Measurements from ENCODE around the gene NR0B2. TPM values are rescaled to one million over a fixed set of nuclear protein-coding genes. Genes with fewer than 3 reads are reported as not detected.
"Not testable (repeated sequence)": the region's sequence is repeated elsewhere in the genome, so short reads cannot be mapped to it uniquely, and the experiment has no call there.

NR0B2 gene
- polyA plus RNA-seq, 1 donor from 2014 or later = not detected

GRCh38 chr1:26882696-26883463 lies 30.9 kb downstream of the NR0B2 start:
- Histone ChIP-seq H3K79me2 (replicated peaks; ENCODE audit: insufficient read depth, low read length) (no peaks in the 10 kb centered on the region), H3K27me3 (ENCODE audit: insufficient read depth, low read depth, low read length) (no peaks in the 10 kb centered on the region), H3K4me3 (ENCODE audit: low read length) (no peak overlapping the region), H4K20me1 (ENCODE audit: insufficient read depth) (no peaks in the 10 kb centered on the region), H3K27ac (ENCODE audit: low read length) (no peak overlapping the region), H3K36me3 (ENCODE audit: insufficient read depth, low read length) (no peaks in the 10 kb centered on the region), H3K4me2 (ENCODE audit: low read length) (no peak overlapping the region), H3K9me2 (ENCODE audit: insufficient read depth, low read length) (no peaks in the 10 kb centered on the region), H2AFZ (ENCODE audit: low read depth, low read length) (no peak overlapping the region), H3K9ac (ENCODE audit: low read length) (no peak overlapping the region), H3F3A (ENCODE audit: insufficient read depth, low read length, poor library complexity, severe bottlenecking) (no peaks in the 10 kb centered on the region), H3K9me3 (ENCODE audit: low read length) (no peaks in the 10 kb centered on the region)
- TF ChIP-seq EP300 (conservative IDR thresholded peaks at IDR 0.05; ENCODE audit: poor library complexity, severe bottlenecking) = no peak
- TF ChIP-seq MXI1 (conservative IDR thresholded peaks at IDR 0.05; ENCODE audit: poor library complexity, severe bottlenecking) = no peak
- no peak for TF ChIP-seq SMC3 (conservative IDR thresholded peaks at IDR 0.05; ENCODE audit: poor library complexity)
- no peak for TF ChIP-seq CTCF (IDR thresholded peaks at IDR 0.05; ENCODE audit: poor library complexity, severe bottlenecking)
- TF ChIP-seq RAD21 (conservative IDR thresholded peaks at IDR 0.05) = no peak
- TF ChIP-seq POLR2AphosphoS5 (IDR thresholded peaks at IDR 0.05) = no peak
- TF ChIP-seq TAF1 (IDR thresholded peaks at IDR 0.05; ENCODE audit: low read depth) = no peak
- TF ChIP-seq EZH2 (IDR thresholded peaks at IDR 0.05; ENCODE audit: borderline replicate concordance, insufficient read depth, low read length, poor library complexity, severe bottlenecking) = no peak
- TF ChIP-seq, protein P1, sequence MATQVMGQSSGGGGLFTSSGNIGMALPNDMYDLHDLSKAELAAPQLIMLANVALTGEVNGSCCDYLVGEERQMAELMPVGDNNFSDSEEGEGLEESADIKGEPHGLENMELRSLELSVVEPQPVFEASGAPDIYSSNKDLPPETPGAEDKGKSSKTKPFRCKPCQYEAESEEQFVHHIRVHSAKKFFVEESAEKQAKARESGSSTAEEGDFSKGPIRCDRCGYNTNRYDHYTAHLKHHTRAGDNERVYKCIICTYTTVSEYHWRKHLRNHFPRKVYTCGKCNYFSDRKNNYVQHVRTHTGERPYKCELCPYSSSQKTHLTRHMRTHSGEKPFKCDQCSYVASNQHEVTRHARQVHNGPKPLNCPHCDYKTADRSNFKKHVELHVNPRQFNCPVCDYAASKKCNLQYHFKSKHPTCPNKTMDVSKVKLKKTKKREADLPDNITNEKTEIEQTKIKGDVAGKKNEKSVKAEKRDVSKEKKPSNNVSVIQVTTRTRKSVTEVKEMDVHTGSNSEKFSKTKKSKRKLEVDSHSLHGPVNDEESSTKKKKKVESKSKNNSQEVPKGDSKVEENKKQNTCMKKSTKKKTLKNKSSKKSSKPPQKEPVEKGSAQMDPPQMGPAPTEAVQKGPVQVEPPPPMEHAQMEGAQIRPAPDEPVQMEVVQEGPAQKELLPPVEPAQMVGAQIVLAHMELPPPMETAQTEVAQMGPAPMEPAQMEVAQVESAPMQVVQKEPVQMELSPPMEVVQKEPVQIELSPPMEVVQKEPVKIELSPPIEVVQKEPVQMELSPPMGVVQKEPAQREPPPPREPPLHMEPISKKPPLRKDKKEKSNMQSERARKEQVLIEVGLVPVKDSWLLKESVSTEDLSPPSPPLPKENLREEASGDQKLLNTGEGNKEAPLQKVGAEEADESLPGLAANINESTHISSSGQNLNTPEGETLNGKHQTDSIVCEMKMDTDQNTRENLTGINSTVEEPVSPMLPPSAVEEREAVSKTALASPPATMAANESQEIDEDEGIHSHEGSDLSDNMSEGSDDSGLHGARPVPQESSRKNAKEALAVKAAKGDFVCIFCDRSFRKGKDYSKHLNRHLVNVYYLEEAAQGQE (IDR thresholded peaks at IDR 0.05; ENCODE audit: borderline replicate concordance) = no peak

DNA sequence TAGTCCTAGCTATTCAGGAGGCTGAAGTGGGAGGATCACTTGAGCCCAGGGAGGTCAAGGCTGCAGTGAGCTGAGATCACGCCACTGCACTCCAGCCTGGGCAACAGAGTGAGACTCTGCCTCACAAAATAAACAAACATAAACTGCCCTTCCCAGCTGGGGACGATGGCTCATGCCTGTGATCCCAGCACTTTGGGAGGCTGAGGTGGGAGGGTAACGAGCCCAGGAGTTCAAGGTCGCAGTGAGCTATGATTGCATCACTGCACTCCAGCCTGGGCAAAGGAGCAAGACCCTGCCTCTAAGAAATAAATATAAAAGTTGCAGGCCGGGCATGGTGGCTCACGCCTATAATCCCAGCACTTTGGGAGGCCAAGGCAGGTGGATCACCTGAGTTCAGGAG lies 32.2 kb downstream of the NR0B2 start:
- not testable (repeated sequence) for H3K27ac ChIP-seq (ENCODE audit: low read length); H3K9me3 ChIP-seq (ENCODE audit: low read length); H3K4me2 ChIP-seq (ENCODE audit: low read length); H3F3A ChIP-seq (ENCODE audit: insufficient read depth, low read length, poor library complexity, severe bottlenecking); H3K4me3 ChIP-seq (ENCODE audit: low read length); H3K27me3 ChIP-seq (ENCODE audit: insufficient read depth, low read depth, low read length); H2AFZ ChIP-seq (ENCODE audit: low read depth, low read length); H4K20me1 ChIP-seq (ENCODE audit: insufficient read depth); H3K79me2 ChIP-seq (replicated peaks; ENCODE audit: insufficient read depth, low read length); H3K9ac ChIP-seq (ENCODE audit: low read length); H3K9me2 ChIP-seq (ENCODE audit: insufficient read depth, low read length); H3K36me3 ChIP-seq (ENCODE audit: insufficient read depth, low read length)
